HG02884 (cell line): ENCODE data around the gene NEDD4.
"Not testable (repeated sequence)": the region's sequence is repeated elsewhere in the genome, so short reads cannot be mapped to it uniquely, and the experiment has no call there.

Experiments used
- ATAC-seq: cut with Tn5 transposase; IDR thresholded peaks from one replicate; pipeline ENCODE4 v1.9.1; 2021; ENCODE audit warnings: mild to moderate bottlenecking, moderate library complexity; ENCODE audit not compliant: unreplicated experiment

Gene NEDD4

DNA sequence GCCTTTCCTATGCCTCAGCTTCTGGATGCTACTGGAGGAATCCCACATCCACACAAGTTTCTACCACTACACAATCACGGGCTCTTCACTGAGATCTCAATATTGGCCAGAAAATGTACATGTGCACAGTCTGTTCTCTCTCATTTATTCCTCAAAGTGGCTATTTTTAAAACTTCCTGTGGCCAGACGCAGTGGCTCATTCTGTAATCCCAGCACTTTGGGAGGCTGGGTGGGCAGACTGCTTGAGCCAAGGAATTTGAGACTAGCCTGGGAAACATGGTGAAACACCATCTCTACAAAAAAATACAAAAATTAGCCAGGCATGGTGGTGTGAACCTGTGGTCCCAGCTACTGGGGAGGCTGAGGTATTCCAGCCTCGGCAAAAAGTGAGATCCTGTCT, 159.1 kb downstream of the NEDD4 start:
- ATAC-seq: no peak

GRCh38 chr15:55829826-55830225, 163.6 kb downstream of the NEDD4 start:
- ATAC-seq: peak; percentile 91

DNA sequence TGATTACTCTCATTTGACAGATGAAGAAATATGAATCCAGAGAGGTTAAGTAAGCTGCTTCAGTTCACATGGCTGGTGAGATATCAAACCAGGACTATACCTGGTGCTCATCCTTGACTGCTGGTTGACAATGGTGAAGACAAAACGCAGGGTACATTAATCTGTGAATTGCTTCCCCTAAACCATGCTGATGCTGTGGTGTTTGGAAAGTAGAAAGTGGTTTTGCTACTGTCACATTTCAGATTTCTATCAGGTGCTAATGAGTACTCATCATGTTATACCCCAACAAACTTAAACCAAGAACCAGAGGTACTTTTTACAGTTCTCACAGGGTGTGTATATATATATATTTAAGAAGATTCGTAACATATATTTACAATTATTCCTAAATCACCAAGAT, 165.5 kb downstream of the NEDD4 start:
- ATAC-seq: no peak

- no peak for ATAC-seq
These were observed 166.2 kb downstream of the NEDD4 start for GRCh38 chr15:55827204-55827603.

DNA sequence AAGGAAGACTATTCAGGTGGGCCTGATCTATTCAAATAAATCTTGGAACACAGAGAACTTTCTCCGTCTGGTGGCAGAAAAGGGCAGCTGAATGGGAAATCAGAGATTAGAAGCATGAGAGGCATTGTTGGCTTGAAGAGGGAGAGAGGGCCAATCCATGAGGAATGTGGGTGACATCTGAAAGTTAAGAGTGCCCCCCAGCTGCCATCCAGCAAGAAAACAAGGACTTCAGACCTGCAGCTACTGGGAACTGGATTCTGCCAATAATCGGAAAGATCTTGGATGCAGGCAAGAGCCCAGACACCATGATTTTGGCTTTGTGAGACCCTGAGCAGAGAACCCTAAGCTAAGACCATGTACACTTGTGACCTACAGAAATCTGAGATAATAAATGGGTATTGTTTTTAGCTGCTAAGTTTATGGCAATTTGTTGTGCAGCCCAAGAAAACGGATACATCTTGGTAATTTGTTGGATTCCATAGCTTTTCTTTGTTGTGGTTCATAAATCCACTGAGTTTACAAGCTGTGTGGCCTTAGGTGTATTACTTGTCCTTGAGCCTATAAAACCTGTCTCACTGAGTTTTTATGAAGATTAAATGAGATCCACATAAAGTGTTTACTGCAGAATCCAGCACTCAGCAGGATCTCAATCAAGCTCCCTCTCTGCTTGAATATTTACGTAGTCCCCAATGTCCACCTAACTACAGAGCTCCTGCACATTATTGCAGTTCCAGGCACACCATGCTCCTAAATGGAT, 168.4 kb downstream of the NEDD4 start:
- no peak for ATAC-seq

DNA sequence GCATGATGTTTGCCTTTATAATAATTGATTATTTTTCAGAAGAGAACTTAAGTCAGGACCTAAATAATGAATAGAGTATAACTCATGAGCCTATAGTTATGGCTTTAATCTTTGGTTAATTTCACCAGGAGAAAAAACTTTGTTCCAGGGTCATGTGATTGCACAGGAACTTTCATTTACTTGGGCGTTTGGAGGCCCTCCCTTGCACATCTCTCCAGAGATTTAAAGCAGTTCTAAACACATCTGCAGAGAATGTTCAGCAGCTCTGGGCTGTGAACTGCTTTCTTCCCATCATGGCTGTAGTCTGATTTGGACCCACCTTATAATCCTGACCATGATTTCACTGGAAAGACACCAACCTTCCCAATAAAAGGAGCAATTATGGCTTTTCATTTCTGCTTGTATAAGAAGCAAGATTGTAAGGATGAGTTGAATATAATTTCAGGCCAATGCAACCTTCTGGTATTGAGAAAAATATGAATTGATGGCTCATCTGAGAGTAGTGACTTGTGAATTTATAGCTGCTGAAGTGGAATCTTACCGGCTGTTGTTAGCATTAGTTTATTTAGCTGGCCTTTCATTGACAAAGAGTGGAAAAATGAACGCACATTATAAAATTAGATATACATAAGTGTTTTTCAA, 169.6 kb downstream of the NEDD4 start:
- no peak for ATAC-seq

DNA sequence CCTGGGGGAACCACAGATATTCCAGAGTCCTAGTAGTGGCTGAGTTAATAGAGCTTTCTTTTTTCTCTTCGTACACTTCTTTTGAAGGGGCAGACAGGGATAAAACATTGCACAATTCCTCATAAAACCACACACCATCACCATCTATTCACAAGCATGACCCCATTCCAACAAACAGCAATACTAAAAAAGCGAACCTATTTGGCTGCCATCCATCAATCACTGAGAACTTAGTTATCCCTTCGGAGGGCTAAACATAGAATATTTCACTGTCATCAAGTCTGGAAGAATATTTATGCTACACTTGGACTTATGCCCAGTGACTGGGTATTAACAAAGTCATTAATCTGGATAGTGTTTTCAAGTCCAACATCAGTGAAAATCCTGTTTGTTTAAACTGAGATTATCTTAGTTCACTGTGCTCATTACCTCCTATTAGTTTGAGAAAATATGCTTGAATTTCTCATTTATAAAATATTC, 170.2 kb downstream of the NEDD4 start:
- ATAC-seq: no peak

- not testable (repeated sequence) for ATAC-seq
These were observed 171.7 kb downstream of the NEDD4 start for GRCh38 chr15:55821740-55822139.

DNA sequence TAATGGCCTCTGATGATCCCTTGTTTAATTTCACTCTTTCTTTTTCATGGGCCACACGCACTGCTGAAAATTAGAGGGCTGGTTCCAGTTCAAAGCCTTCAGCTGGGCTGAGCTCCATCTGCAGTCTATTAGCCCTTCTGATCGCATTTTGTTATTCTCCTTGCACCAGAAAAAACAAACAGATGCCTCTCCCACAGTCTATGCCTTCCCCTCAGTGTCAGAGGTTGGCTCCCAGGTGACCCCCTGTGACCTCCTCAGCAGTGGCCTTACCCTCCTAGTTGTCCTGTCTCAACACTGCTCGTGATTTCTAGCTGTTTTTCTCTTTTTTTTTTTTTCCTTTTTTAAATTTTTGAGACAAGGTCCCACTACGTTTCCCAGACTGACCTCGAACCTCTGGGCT, 173.4 kb downstream of the NEDD4 start:
- ATAC-seq: no peak

GRCh38 chr15:55819397-55820034, 173.9 kb downstream of the NEDD4 start:
- no peak for ATAC-seq

DNA sequence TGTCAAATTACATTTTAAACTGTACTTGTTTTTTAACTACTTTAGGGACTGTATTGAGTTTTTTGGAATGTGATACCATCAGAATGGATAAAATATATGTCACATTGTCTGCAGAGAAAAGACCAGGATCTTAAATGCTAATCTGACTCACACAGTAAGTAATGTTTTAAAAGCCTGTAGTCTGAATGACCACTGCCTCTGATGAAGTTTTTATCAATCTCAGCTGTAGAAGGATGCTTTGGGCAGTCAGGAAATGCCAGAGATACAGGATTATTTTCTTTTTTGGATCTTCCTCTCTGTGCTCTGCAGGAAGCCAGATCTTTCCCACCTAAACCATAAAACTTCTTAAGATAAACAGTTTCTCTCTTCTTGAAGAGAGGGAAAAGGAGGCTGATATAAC, 177.4 kb downstream of the NEDD4 start:
- no peak for ATAC-seq

DNA sequence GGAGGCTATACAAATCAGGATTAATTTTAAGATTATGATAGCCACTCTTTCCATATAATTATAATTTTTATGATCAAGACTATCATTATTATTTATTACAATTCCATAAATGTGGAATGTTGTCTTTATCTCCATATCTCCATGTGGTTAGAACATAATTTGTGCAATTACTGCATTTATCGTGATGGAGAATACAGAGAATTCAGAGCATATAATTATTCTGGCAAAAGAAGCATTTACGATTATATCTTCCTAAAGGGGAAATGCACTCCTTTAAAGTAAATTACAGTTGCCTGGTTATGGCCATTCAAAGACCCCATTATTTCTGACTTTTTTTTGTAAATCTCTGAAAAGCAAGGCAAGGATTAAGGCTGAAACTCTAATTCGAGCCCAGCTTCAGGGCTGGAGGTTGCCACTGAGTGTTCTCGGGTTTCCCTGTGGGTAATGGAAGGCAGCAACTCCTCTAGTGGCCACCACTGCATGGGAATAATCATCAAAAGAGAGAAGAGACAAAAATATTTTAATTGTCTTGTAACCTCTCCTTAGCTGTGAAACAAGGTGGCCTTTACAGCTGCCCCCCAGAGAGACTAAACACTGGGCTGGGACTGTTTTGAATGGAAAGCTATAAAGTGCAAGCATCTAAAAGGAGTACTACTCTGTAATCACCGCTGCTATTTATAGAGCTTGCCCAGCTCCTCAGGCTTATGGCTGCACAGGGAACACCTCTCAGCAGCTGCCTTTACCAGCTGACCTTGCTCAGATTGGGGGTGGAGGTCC, 190.6 kb downstream of the NEDD4 start:
- ATAC-seq: no peak

DNA sequence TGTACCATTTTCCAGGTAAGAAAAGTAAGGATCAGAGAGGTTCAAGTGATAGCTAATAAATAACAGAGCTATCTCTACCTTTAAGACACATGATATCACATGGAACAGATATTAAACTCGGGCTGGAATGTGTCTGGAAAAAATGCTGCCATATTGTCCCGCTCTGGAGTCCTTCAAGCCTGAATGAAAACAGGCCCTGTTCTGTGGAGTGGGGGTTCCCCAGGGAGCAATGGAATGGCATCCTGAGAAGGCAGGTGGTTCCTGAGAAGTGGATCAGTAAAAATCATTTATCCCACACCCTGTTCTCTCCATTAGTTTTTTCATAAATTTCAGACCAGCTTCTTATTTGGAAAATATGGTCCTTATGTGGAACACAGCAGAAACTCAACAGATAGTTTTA, 193.2 kb downstream of the NEDD4 start:
- ATAC-seq: no peak

DNA sequence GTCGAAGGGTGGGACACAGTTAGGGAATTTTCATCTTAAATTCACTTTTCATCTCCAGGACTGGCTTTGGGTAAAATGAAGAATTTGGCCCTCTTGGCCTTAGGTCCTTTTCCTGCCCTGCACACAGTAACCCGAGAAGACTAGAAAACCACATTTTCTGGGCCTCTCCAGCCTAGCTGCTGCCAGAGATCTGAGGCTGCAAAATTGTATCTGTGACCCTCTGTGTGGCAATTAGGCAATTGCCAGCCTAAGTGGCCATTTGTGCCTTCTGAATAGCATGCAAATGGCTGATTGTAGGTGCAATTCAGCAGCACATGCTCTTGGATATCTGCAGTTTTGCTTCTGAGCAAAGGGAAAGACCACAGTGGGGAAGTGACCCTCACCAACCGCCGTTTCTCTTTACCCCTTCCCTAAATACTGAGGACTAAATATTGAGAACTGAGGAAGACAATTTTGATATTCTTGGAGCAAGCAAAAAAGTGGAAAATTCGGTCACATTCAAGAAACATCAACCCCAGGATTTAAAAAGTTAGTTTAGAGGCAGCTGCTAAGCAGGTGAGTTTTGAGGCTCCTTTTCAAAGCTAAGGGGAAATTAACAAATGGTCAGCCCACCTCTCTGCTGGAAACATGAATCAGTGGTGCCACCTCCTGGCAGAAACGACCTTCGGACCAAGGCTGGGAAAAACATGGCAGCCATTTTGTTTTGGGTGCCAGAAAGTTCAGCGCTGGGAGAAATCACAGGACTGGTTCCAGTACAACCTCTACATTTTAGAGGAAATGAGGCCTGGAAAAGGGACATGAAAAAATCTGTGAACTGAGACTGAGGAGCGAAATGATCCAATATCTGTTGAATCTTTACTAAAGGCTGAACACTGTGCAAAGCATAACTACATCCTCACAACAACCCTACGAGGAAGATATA, 193.9 kb downstream of the NEDD4 start:
- no peak for ATAC-seq

- no peak for ATAC-seq
These were observed 197.0 kb downstream of the NEDD4 start for GRCh38 chr15:55796321-55796965.

DNA sequence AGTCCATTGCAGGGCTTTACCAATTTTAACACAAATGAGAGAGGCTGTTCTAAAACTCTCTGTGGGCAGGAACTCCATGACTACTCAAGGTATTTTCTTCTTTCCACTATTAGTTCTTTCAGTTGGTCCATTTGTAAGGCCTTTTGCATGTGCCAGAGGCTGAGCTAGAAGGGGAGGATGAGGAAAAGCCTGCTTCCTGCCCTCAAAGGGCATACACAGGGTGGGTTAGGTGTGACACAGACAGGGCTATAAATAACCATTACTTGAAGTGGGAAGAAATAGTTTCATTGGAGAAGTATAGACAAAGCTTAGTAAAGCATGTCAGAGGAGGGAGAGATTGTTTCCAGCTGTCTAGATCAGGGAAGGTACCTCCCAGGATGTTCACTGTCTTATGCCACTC, 198.4 kb downstream of the NEDD4 start:
- ATAC-seq: no peak

DNA sequence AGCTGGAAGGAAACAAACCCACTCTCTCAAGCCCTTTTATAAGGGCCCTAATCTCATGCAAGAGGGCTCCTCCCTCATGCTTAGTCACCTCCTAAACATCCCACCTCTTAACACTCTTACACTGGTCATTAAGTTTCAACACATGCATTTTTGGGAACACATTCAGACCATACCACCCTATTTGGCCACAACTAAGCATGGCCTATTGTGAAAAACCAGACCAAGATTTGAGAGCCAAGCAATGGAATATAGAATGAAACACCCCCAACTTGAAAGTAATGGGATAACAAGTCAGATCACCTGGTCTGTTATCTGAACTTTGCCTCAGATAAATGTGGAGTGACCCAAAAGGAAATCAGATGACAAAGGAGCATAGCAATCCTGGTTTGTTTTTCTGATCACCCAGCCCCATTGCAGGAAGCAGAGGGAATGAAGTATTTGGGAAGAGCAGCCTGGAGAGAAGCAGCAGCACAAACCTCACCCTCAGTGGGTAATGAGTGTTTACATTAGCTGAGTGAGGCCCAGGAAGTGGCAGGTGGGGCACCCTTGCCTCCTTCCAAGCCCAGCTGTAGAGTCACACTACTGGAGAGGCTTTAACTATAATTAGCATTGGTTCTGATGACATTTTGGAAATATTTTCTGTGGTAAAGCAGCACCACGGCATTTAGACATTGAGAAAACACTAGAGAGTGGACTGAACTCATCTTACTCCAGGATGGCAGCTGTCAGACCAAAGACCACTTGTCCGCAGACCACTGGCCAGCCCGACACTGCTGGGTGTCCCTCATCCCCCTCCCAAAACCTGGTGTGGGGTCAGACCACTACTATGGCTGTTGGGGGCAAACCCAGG, 201.6 kb downstream of the NEDD4 start:
- no peak for ATAC-seq

- ATAC-seq: no peak
These were observed 204.2 kb downstream of the NEDD4 start for GRCh38 chr15:55789066-55789660.
